NCI-H128 (cell line): Measurements from ENCODE around the gene RIPOR3.
A peak's percentile ranks its signal among the peaks of the same experiment; 100 is the strongest.
"Not testable (repeated sequence)": the region's sequence is repeated elsewhere in the genome, so short reads cannot be mapped to it uniquely, and the experiment has no call there.

ENCODE experiments used
- DNase-seq: peaks from one replicate; lab custom pipeline; 2025; ENCODE audit not compliant: unreplicated experiment; lab: John Stamatoyannopoulos, UW

Gene RIPOR3

DNA sequence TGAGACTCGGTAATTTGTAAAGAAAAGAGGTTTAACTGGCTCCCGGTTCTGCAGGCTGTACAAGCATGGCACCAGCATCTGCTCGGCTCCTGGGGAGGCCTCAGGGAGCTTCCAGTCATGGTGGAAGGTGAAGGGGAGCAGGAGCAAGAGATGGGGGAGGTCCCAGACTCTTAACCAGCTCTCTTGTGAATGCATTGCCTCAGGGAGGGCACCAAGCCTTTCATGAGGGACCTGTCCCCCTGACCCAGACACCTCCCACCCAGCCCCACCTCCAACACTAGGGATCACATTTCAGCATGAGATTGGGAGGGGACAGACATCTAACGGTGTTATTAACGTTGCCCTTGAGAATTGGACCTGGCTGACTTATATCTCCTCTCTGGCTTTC, 112.6 kb downstream of the RIPOR3 start:
- no peak for DNase-seq

DNA sequence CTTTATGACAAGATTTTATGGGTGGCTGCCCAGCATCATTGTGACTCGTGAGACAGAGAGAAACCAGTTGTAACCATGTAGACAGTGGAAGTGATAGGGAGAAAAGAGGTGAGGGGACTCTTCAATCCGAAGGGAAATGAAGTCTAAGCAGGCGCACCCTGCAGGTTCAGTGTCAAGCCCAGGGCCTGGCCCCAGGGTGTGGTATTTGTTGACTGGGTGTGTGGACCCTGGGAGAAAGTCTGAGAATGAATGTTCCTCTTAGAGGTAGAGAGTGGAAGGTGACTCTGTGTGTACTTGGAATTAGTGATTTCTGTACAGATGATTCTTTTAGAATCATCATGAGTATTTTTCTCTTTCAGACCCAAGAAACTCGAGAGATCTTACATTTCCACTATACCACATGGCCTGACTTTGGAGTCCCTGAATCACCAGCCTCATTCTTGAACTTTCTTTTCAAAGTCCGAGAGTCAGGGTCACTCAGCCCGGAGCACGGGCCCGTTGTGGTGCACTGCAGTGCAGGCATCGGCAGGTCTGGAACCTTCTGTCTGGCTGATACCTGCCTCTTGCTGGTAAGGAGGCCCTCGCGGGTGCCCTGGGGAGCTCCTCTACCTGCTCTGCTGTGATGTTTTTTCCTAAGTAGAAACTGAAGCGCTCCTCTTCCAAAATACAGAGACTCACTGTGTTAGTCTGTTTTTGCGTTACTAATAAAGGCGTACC, 113.1 kb downstream of the RIPOR3 start:
- DNase-seq = no peak

DNA sequence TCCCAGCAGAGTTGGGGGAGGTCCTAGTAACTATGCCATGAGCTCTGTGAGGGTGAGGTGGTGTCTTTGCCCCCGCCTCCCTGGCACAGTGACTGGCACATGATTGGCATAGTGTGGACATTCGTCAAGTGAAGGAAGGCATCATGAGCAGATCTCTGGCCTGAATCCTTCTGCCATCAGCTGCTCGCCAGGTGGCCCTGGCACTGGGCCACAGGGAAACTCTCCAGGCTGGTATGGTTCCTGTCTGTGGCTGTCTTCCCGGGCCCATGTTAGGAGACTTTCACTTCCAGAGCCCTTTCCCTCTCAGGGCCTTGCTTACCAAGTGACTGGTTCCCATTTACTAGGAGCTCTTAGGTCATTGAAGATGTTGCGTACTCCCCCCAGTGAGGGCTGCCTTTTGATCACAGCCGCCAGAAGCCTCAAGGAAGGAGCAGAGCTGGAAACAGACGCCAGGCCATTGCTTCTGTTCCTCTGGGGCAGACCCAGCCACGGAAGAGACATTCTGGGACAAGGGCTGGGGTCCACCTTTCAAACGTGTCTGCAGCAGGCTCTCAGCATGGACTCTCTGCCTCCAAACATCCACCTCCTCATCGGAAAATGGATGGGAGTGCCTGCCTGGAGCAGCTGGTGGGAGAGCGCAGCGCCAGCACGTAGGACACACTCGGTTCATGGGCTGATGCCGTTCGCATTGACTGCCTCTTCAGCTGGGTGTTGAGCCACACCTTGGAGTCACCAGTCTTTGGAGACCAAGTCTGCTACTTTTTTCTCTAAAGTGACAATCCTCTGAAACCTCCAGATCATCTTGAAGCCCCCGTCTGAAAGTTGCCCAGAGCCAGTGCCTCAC, 113.9 kb downstream of the RIPOR3 start:
- DNase-seq = no peak

DNA sequence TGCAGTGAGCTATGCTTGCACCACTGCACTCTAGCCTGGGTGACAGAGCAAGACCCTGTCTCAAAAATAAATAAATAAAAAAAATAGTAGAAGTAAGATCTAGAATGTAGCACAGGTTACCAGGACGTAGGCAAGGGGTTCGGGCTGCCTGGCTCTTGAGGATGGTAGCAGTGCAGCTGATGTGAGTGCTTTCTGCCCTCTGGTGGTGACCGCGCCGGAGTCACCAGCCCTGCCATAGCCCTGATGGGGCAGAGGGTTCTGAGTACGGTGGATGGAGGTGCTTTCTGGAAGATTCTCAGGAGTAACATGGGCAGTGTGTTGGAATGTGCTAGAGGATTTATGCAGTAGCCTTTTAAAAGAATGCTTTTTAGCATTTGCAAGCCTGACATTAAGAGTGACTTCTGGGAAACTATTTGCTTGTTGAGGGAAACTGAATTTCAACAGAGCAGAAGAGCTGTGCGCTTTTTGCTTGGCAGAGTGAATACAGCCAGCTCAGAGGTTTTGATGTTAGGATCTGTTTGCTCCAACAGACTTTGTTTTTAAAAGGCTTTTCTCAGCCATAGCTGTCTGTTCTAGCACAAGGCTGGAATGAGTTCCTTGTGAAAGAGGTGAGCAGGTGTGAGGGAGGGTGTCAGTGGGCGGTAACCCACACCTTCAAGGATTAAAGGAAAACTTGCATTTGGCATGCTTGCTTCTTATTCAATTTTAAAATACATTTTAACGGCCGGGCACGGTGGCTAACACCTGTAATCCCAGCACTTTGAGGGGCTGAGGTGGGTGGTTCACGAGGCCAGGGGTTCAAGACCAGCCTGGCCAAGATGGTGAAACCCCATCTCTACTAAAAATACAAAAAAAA, 115.2 kb downstream of the RIPOR3 start:
- peak; percentile 33 for DNase-seq

DNA sequence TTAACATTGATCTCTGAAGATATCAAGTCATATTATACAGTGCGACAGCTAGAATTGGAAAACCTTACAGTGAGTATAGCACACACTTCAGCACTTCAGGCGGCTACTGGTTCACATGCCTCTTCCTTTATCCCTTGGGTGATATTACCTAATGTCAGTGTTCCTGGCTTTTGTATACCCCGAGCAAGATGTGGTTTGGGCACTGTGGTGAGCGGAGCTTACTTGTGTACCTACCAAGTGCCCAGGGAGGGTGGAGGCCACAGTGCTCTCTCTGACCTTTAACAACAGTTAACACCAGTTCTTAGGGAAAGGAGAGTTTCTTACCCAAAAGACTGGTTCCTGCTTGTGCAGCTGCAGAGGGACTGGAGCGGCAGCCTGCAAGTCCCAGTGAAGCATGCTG, 116.8 kb downstream of the RIPOR3 start:
- DNase-seq = no peak

DNA sequence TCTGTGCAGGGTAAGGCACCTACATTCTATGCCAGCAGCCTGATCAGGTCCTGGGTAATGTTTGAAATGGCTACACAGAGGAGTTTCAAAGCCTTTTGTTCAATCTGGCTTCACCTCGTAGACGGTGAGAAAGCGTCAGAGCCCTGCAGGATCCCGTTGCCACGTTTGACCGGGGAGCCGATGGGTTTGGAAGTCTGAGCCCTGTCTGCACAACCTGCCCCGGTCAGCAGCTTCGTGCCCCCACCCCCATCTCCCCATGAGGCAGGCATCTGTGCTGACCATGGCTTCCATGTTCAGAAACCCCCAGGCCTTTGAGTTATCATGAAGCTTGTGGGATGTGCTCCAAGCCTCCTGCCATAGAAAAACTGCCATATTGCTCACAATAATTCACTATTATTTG, 117.2 kb downstream of the RIPOR3 start:
- no peak for DNase-seq

DNA sequence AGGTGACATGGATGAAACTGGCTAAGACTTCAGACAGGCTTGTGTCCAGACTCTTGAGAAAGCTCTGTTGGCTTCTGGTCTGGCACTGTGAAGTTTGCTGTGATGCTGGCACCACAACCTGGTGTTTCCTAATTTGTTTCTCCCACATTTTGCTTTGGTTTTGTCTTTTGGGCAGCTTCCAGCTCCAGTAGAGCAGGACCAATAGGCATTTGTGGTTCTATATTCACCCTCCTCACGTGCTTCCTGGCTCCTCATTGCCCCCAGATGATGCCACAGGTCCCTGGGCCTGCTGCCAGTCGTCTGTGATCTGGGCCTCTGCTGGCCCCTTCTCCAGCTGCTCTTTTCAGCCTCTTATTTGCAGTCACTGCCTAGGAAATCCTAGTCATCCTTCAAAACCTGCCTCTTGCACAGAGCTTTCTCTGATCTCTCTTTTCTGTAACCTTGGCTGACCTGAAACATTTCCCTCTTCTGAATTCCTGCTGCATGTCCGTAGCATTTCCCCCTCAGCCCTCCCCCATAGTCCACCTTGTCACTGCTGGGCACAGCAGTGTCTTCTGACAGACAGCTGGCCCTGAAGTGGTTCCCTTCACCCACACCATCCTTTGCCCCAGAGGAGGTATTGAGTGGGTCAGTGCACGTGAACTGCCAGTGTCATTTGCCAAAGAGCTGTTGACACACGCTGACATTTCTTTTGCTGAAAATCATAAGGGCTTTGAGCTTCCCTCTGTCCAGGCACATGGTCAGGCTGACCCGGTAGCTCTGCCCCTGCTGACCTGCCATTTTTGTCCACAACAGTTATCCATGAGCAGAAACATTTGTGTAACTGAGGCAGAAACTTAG, 118.2 kb downstream of the RIPOR3 start:
- DNase-seq = no peak

DNA sequence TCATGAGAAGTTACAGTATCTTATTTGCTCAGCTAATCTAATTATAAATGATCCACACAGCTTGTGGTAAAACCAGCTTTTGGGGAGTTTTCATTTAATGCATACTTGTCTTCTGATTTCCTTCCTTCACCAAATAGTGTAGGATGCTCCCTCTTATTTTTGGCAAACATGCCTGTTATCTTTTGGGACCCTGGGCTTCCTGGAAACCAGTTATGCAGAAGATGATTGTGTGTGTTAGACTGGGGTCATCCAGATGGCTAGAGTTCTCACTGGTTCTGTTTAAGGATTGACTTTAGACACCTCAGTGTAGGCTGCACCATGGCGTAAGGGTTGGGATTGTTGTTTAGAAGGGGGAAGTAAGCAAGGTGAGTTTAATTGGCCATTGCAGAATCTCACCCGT, 119.9 kb downstream of the RIPOR3 start:
- no peak for DNase-seq

DNA sequence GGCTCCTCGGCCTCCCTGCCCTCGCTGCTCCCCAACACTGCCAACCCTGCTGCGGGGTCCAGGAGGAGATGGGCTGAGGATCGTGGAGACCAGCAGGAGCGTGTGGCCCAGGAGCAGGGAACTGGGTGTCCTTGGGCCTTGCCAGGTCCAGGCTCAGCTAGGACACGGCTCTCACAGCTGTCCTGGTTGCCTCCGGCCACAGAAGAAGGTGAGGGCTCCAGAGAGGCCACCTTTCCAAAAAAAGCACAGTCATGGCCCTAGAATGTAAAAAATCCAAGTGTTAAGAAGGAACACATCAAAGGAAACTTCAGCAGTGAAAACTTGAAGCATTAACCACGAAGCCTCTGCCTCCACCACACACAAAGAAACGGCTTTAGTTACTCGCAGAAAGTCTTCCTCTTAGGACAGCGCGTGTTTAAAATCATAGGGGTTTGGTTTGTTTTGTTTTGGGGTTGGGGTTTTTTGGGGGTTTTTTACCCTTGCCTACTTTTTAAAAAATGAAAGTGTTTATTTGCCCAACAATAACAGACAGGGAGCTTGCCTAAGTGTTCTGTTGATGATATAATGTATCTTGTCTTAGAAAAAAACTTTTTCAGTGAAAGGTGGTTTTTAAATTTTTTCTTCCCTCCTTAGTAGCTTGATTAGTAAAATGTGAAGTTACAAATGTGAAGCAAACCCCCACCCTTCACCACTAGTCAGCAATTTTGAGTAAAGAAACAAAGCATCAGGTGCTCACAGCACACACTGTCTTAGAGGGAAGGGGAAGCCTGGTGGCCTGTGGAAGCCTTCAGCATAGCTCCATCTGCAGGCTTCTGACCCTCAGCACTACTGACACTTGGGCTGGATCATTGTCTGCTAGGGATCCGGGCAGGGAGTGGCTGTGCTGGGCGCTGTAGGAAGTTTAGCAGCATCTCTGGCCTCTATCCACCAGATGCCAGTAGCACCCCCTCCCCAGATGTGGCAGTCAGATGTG, 121.2 kb downstream of the RIPOR3 start:
- DNase-seq = no peak

DNA sequence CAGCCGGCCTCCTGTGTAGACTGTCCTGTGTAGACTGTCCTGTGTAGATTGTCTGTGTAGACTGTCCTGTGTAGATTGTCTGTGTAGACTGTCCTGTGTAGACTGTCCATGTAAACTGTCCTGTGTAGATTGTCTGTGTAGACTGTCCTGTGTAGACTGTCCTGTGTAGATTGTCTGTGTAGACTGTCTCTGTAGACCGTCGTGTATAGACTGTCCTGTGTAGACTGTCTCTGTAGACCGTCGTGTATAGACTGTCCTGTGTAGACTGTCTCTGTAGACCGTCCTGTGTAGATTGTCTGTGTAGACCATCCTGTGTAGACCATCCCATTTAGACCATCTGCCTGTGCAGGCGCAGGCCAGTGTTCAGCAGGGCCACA, 121.9 kb downstream of the RIPOR3 start:
- not testable (repeated sequence) for DNase-seq

DNA sequence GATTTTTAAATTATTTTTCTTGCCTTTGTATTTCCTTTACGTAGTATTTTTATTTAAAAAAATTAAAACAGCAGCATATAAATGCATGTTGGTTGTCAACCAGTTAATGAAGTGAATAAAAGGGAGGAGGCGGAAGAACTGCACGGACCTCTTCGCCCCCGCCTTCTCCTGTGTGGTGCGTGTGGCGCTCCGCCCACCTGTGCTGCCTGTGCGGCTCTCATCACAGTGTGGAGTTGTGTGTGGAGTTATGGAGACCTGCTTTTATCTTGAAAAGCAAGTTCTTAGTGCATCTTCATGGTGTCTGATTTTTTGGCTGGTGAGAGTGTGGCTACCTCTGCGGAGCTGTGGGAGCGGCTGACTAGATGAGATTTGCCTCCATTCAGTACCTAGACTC, 122.8 kb downstream of the RIPOR3 start:
- no peak for DNase-seq

DNA sequence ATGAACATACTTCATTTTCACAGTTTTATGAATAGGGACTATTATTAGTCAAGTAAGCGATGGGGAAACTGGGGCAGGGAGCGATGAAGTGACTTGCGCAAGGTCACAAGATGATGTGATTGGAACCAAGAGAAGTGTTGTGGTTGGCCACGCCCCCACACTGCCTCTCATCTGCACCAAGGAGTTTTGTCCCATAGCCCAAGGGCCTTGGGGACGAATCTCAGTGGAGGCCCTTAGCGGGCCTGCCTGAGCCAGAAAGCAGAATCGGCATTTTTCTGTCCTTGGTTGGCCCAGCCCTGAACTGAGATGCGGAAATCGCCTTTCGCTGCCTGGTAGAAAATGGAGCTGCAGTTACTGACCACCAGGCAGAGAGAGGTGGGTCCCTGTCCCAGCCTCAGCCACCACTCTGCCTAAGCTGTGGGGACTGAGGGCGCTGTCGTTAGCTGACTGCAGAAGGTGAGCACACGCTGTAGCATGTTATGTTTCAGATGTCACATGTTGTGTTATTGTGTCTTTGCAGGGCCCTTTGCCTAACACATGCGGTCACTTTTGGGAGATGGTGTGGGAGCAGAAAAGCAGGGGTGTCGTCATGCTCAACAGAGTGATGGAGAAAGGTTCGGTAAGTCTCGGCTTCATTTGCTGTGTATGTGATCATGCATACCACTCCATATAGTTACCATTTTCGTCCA, 123.3 kb downstream of the RIPOR3 start:
- DNase-seq = no peak

DNA sequence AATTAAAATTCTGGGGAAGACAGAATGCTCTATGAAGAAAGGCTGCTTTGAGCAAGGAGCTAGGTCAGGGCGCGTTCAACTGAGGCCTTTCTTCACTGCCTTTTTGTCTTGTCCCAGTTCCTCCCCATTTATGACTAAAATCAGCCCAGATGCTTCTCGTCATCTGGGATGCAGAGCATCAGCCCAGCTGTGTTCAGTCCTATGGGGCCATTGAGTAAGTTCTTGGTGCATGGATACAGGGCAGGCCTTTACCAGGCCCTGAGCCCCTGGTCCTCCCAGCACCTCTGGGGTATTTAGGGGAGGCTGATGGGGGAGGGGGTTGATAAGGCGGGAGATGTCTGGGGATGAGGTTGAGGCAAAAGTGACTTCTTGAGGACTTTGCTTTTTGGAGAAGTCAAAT, 125.5 kb downstream of the RIPOR3 start:
- no peak for DNase-seq

DNA sequence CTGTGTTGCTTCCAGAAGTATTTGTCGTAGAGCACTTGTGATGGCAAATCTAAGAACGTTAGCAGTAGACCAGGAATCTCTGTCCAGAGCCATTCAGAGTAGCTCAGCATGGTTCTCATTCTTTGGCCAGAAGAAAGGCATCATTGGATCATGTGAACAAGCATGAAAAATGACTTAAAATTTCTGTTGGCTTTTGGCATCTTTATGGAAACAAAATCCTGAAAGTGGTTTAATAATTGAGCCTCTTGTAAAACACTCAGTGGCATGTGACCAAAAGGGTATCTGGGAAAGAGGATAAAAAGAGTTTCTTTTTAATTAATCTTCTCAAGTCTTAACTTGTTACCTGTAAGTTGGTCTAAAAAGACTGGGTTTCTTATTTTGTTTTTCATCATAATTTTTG, 126.0 kb downstream of the RIPOR3 start:
- no peak for DNase-seq

DNA sequence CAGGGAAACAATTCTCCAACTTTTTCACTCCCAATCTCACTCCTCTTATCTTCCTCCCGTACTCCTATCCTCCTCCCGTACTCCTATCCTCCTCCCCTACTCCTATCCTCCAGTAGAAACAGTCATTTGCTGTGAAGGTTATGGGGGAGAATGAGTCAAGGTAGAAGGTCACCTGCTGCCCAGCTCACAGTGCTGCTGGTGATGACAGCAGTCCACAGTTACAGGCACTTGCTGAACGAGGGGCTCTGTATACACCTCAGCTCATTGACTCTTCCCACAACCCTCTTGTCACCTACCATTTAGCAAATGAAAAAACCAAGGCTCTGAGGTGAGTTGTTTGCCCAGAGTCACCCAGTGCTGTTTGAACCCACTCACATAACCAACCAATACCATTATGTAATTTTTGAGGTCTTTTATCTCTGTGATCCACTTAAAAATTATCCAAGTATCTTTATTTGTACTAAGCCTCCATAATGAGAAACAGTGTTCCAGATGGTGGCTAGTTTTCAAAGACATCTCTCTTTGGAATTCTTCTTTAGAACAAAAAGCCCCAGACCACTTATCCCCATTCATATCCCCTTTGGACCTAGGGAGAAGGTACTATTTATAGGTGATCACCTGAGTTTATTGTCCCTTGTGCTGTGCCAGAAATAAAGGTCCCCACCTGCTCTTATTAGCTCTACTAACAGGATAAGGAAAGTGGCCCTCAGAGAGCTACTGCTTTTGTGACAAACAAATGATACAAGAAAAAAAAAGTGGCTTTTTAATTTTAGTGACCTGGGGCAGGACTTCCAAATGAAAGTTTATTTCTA, 128.0 kb downstream of the RIPOR3 start:
- no peak for DNase-seq

DNA sequence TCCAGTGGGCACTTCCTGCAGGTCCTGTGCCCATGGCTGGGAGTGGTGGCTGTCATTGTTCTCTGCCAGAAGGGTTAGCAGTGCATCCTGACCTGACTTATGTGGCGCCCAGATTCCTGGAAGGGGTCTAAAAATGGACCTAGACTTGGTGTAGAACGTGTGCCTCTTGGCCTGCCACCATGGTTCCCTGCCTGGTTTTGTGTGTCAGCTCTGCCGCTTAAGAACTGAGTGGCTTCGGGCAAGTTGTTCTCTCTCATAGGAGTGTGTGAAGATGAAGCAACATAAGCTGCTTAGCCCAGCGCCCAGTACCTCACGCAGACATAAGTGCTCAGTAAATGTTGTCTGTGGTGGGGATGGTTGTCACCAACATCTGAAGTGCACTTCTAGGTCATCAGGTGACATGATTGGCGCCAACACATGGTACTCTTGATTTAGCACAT, 129.1 kb downstream of the RIPOR3 start:
- peak; percentile 22 for DNase-seq

DNA sequence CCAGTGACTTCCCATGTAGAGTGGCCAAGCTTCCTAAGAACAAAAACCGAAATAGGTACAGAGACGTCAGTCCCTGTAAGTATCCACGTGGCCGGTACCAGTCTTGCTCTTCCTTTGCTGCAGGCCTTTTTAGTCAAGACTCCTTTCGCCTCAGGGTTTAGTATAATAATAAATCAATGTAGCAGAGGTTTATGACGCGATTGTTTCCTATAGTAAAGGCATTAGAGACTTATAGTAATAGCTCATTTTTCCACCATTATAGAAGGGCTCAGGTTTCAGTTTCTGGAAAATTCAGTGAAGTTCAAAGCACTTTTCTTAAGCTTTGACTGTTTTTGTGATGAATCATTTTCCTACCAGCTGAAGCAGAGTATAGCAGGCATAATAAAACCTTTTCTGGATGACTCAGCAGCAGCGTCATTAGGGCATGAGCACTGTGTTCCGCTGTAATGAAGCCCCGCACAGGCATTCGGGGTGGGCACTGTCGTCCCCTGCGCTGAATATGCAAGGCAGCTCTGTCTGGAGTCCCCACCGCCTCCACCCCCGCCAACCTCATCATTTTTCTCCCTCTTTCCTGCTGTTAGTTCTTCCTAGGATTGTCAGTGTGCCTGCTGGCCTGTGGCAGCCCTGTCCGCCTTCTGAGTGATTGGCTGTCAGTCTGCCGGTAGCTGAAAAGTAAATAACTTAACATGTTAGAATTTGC, 129.8 kb downstream of the RIPOR3 start:
- no peak for DNase-seq

DNA sequence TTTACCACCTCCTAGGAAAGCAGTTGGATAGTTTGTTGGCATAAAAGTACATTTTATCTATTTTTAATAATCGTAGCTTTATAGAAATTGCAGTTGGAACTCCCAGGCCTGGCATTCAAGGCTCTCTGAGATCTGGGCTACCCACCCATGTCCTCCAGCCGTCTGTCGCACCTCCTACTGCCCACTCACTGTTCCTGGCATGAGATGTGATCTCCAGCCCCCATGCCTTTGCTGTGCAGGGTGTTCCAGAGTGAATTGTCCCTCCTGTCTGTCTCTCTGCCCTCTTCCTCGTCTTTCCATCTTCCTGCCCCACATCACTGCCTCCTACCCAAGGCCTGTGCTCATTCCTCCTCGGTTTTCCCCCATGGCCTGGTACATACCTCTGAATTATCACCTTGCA, 130.5 kb downstream of the RIPOR3 start:
- DNase-seq = no peak
